HG03558 (cell line): ENCODE results near the gene PPP1R12C.
"Not testable (repeated sequence)": the region's sequence is repeated elsewhere in the genome, so short reads cannot be mapped to it uniquely, and the experiment has no call there.

ENCODE experiments used
- ATAC-seq: cut with Tn5 transposase; IDR thresholded peaks from one replicate; pipeline ENCODE4 v1.9.1; 2021; ENCODE audit warnings: moderate number of reproducible peaks; ENCODE audit not compliant: unreplicated experiment; ENCODE audit errors: extremely low read depth

The PPP1R12C gene

DNA sequence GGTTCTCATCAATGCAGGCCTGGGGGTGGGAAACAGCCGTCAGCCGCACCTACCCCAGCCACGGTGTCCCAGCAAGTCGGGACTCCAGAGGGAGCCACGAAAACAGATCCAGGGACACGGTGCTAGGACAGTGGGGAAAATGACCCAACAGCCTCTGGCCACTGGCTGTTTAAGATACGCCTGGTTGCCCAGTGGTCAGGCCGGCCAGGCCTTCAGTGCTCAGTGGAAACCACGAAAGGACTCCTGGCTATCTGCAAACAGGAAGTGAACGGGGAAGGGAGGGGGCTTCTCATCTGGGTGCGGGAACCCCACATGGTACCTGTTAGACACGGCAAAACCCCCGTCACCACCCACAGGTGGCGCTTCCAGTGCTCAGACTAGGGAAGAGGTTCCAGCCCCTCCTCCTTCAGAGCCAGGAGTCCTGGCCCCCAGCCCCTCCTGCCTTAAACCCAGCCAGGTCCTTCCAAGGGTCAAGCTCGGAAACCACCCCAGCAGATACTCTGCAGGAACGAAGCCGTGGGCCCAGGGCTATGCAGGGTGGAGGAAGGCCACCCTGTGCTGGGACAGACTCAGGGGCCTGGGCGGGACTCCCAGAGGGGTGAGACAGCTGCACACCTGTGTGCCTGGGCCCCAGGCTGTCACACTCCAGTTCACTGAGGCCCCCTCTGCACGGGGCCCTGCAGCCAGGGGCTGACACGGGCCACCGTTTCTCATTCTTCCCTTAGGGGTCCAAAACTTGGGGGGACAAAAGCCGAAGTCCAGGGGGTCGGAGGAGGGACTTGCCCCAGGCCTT is 4.5 kb downstream of the PPP1R12C start:
- ATAC-seq = no peak

DNA sequence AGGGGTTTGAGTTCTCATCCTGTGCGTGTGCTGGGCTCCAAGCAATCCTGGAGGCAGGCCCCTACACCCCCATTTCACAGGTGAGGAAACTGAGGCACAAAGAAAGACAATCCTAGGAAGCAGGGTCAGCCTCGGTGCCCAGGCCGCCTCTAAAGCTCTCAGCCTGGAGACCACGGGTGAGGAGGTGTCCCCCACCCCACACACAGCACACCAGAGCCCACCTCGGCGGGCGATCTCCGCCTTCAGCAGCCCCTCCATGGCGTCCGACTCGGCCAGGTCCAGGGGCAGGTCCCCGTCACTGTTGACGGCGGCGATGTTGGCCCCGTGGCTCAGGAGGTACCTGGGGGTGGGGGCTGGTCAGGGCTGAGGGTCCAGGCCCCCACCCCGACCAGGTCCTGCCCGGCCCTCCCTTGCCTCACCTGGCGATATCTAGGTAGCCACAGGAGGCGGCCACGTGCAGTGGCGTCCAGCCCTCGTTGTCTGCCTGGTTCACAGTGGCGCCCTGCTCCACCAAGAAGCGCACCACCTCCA is 5.1 kb downstream of the PPP1R12C start:
- no peak for ATAC-seq

DNA sequence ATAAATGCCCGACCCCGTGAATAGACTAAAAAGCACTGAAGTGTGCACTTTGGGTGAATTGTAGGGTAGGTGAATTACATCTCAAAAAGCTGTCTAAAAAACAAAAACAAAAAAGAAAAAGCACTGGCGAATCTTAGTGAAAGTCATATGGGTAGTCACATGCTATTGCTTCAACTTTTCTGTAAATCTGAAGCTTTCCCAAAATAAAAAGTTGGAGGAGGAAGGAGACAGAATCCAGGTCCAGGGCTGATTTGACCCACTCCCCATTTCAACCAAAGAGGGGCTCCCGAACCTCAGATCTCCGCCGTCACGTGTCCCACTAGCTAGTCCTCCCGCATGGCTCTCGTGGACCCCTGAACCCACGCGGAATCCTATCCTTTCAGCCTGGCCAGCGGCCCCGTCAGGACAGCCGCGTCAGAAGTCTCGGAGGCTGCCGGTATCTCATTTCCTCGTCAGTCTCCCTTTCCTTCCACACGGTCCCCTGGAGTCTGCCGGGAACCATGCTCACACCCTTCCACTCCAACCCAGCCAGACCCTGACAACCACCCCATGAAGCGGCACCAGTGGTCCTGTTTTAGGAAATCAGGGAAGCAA is 6.1 kb downstream of the PPP1R12C start:
- ATAC-seq = no peak

DNA sequence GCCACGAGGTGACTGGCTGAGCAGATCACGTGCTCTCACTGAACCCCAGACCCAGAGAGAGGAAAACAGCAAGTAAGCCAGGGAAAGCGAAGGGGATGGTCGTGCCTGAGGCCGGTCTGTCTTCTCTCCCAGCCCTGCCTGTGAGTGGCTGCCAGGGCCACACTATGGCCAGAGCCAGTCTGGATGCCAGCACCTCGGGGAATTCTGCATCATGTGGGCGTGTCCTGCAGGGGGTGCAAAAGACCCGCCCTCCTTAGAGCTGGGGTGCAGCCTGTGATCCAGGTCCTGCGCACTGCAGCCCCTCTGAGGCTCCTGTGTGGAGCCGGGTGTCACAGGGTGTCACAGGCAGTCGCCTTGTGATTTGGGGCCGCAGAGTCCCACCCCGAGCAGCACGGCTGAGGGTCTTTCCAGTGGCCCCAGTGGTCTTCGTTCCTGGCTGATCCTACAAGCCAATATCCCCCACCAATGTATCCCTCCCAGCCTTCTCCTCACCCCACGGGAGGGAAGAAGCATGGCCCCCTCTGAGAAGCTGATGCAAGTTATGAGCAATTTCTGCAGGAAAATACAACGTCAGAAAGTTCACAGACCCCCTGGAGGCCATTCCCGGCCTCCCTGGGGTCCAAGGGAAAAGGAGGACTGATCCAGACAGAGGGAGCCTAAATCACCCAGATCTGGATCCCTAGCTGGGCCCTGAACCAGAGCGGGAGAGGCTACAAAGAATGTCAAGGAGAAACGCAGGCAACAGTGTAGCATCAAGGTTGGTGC is 7.7 kb downstream of the PPP1R12C start:
- no peak for ATAC-seq

DNA sequence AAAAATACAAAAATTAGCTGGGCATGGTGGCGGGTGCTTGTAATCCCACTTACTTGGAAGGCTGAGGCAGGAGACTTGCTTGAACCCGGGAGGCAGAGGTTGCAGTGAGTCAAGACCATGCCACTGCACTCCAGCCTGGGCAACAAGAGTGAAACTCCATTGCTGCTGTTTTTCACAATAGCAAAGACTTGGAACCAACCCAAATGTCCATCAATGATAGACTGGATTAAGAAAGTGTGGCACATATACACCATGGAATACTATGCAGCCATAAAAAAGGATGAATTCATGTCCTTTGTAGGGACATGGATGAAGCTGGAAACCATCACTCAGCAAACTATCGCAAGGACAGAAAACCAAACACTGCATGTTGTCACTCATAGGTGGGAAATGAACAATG is 10.2 kb downstream of the PPP1R12C start:
- not testable (repeated sequence) for ATAC-seq

DNA sequence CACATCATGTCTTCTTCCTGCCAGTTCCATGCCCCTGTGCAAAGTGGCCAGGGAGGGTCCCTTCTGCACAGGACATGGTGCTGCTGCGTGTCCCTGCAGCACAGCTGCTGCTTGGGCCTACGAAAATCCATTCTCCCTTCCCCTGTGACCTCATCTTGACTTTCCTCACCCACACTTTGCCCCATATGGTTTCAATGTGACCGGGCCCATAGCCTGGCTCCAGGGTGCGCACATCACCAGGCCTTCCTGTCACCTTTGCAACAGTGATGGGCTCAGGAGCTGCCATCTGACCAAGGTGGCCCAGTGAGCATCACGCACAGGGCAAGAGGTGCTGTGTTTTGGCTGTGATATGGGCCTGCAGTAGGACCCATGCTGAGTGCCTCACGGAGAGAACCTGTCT is 10.8 kb downstream of the PPP1R12C start:
- no peak for ATAC-seq

DNA sequence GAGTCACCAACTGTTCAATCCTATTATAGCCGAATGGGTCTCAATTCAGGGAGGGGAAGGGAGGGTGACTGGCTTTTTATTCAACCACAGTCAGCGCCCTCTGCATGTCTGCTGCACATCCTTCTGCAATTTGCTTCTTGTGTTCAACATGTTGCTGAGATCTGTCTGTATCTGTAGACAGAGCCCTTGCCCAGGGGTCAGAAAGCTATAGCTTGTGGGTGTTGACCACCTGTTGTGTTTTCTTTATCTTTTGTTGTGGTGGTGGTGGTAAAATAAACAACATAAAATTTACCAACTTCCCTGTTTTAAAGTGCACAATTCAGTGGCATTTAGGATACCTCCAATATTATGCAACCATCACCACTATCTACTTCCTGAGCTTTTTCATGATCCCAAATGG is 12.2 kb downstream of the PPP1R12C start:
- no peak for ATAC-seq

DNA sequence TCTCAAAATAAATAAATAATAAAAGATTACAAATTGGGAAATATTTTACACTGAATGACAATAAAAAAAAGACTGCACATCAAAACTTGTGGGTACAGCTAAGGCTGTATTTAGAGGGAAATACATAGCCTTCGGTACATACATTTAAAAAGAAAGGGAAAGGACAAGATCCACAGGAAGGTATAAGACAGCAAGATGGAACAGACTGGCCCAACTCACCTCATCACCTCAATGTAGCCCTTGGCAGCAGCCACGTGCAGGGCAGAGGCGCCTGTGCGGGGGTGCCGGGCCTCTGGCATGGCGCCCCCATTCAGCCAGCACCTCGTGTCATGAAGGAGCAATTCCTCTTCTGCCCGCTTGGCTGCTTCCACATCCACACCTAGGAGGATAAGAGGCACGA is 14.2 kb downstream of the PPP1R12C start:
- no peak for ATAC-seq

DNA sequence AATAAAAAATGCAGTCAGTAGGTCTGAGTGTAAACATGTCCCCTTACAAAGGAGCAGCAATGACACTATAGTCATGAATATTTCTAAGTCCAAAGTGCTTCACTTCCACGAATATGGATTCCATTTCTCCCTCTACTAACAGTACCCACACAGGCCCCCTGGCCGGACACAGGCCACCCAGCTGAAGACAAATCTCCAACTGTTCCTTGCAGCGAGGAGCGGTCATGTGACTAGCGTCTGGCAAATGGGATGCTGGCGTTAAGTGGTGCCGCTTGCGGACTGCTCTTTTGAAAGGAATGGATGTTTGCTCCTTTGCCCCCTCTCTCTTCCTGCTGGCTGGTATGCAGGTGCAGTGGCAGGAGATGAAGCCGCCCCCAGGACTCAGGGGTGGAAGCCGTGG is 16.2 kb downstream of the PPP1R12C start:
- no peak for ATAC-seq

DNA sequence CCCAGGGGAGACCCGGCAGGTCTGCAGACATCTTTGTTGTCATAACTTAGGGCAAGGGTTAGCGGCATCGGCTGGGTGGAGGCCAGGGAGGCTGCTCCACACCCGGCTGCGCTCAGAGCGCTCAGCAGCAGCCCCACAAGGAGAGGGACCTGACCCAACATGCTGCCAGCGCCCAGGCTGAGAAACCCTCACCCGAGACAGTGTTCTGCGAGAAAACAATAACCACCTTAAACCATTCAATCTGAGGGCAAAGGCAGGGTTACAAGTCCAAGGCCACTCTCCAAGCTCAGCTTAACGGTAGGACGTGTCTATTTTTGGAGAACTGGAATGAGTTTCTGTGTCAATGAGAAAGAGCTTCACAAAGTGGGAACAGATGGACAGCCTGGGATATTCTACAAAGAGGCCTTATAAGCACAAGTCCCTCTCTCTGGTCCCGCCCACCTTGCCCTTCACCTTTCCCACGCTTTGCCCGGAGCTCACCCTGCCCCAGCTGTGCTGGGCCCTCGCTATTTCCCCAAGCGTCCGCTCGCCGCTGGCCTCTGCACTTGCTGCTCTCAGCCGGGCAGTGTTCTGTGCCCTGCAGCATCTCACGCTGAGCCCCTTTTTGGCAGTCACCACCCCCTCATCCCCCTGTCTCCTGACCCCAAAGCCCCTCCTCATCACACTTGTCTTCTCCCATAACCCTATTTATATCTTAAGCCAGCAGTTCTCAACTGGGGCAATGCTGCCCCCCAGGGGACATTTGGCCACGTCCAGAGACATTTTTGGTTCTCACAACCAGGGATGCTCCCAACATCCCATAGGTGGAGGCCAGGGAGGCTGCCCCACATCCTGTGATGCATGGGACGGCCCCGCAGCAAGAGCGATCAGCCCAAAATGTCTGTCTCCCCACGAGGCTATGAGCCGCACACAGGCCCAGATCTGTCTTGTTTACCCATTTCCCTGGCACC is 17.6 kb downstream of the PPP1R12C start:
- ATAC-seq = no peak

DNA sequence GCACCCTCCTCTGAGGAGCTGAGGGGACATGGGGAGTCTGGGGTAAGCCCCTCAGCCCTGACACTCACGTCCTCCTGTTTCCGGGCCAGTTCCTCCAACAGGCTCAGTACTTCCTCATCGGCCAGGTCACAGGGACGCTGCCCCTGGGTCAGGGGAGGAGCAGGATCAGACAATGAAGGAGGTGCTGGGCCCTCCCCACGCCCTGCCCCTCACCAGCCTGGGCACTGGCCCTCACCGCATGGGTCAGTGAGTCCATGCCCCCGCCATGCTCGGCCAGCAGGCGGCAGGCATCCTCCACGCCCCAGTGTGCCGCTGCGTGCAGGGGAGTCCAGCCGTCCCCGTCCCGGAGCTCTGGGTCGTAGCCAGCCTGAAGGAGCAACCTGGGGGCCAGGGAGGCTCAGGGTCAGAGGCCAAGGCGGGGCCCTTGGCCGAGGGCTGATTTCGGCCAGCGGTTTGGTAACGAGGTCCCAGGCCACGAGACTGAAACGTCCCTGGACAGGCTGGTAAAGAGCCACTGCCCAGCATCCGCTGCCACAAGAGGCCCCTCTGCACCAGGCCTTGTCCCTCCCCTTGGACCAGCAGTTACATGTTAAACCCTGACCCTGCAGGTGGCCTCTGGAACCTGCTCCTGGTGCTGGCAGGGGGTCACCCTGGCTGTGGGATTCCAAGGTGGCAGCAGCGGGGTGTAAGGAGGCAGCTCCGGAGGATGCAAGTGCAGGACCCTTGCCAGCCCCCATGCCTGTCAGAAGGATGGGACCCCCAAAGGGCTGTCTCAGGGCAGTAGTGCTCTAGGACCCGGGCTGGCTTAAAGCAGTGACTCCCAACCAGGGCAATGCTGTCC is 18.5 kb downstream of the PPP1R12C start:
- no peak for ATAC-seq

DNA sequence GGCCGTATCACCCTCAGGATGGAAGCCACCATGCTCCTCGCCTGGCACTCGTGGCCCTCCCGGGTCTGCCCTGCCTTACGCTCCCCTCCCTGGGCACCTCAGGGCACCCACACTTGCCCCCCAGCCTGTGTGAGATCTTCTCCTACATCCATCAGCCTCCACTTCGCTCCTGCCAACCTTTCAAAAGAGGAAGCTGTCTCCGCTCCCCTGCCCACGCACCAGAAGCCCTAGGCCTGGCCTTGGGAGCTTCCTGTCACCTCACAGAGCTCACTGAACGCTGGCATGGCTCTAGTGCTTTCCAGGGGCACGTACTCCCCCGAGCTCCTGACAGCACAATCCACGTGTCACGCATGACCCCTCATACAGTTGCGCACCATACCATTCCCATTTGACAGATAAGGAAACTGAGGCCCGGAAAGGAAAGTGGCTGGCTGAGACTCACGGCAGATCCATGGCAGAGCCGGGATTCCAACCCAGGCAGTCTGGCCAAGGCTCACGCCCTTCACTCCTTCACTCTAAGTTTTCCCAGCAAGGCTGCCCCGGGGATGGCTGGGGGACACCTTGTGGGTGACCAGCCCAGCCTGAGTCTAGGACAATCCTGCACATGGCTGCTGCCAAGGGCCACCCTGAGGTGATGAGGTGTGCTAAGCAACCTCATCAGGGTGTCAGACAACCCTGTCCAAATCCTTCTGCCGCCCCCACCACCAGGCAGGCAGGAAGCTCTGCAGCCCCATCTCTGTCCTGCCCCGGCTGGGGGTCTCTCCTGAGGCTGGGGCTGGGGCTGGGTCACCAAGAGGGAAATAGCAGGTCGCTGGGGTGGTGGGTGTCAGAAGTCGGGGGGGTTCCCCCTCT is 19.3 kb downstream of the PPP1R12C start:
- ATAC-seq = no peak

DNA sequence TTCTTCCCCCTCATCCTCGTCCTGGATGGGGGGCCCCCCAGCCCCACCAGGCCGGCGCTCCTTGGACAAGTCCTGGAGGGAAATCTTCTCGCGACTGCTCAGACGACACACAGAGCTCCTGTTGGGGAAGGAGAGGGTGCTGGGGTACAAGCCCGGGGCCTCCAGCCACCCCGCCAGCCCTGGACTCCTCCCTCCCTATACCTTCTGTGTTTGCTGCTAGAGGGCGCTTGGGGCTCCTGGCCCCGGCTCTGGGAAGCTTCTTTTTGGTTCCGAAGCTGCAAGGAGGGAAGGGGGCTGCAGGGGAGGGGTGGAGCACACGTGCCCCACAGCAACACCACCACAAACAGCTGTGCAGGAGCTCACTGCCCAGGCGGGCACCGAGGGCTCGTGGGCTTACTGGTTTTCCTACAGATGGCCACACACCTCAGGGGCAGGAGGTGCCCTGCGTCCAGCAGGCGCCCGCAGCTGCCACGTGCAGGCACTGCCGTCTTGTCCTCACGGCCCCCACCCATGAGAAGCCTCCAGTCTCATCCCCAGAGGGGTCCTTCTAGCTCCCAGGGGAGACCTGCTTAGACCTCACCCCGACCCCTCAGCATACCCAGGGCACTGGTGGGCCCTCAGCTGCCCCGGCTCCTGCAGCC is 21.3 kb downstream of the PPP1R12C start:
- ATAC-seq = no peak

DNA sequence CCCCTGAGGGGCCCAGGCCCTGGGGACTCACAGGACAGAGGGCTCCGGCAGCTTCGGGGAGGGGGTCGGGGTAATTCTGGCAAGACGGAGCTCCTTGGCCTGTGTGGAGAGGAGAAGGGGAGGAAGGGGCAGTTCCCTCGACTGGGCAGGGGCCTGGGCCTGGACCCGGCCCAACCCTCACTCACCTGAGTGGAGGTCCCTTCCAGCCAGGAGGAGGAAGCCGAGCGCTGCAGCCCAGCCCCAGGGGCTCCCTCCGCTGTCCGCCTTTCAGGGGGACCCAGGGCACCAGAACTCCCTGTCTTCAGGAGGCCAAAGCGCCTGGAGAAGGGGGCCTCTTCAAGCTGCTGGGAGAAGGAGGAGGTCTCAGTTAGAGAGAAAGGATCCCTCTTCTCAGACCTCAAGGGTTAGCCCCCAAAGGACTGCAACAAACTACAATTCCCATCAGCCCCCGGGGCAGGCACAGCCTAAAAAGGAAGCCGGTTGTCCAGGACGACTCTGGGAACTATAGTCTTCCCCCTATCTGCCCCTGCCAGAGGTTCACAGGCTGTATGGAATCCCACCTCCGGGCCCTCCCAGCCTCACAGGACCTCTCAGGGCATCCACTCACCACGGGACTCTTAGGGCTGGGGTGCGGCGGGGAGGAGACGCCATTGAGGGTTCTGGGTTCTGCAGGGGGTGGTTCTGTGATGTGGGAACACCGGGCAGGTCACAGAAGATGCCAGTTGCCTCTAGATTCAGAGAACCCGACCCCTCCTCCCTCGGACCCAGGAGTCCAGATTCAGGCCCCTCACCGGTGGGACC is 22.0 kb downstream of the PPP1R12C start:
- no peak for ATAC-seq

DNA sequence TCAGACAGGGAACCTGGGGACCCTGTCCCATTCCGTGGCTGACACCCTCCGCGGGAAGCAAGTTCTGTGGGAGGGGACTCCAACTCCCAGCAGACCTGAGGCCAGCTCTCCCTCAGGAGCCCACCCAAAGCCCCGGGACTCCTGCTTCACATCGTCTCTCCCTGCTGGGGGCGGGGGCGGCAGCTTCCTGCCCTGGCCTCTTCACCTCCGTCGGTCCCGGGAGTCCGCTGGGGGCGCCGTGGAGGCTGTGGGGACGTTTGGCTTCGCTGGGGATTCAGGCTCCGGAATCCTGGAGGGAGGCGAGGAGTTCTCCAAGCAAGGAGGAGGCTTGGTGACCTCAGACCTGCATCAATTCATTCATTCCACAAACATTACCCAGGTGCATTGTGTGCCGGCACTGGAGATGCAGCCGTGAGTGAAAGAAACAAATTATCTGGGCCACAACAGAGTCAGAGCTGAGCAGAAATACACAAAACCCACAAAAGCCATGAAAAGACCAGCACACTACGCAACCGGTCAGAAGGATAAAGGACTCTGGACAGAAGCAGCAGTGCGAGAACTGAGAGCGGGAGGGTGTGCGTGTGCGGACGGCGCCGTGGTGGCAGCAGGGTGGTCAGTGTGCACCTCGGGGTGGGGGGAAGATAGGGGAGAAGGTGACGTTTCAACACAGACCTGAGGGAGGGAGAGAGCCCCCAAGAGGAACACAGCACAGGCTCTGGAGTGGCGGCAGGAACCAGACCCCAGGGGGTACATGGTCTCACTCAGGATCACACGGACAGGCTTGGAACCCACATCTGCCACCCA is 22.8 kb downstream of the PPP1R12C start:
- no peak for ATAC-seq
